Anterior cingulate cortex (tissue), 58 donors: ENCODE results near the gene TRAF3IP3.
"Not testable (repeated sequence)": the region's sequence is repeated elsewhere in the genome, so short reads cannot be mapped to it uniquely, and the experiment has no call there.

Source experiments
- DNase-seq, 58 donors: peaks; one replicate each; lab custom pipeline; 2025; lab: John Stamatoyannopoulos, UW

The TRAF3IP3 gene

GRCh38 chr1:209790286-209791193, 34.7 kb downstream of the TRAF3IP3 start:
- no peak for DNase-seq

GRCh38 chr1:209791920-209792319, 36.1 kb downstream of the TRAF3IP3 start:
- DNase-seq: no peak

- DNase-seq: not testable (repeated sequence)
These were observed 37.9 kb downstream of the TRAF3IP3 start for GRCh38 chr1:209793711-209794110.

GRCh38 chr1:209797978-209798639, 42.3 kb downstream of the TRAF3IP3 start:
- no peak for DNase-seq

- DNase-seq: no peak
These were observed 45.4 kb downstream of the TRAF3IP3 start for GRCh38 chr1:209800984-209801834.

GRCh38 chr1:209802117-209802779, 46.4 kb downstream of the TRAF3IP3 start:
- DNase-seq: no peak

GRCh38 chr1:209802780-209803152, 46.9 kb downstream of the TRAF3IP3 start:
- DNase-seq: no peak

- DNase-seq: no peak
These were observed 47.7 kb downstream of the TRAF3IP3 start for GRCh38 chr1:209803568-209803967.

GRCh38 chr1:209805341-209805781, 49.5 kb downstream of the TRAF3IP3 start:
- DNase-seq: no peak

GRCh38 chr1:209805875-209806760, 50.3 kb downstream of the TRAF3IP3 start, which contains the start of gene IRF6:
Gene IRF6, minus strand, starts transcription at chr1:209806142. Its CDS starts 4,729 bp downstream, at chr1:209801413.
- DNase-seq: peak in 2 of 58 donors; percentile 3 to 10

GRCh38 chr1:209807509-209807908, 51.7 kb downstream of the TRAF3IP3 start:
- DNase-seq: no peak

GRCh38 chr1:209808059-209808581, 52.3 kb downstream of the TRAF3IP3 start:
- DNase-seq: no peak

GRCh38 chr1:209809611-209810010, 53.8 kb downstream of the TRAF3IP3 start:
- no peak for DNase-seq

- no peak for DNase-seq
These were observed 54.9 kb downstream of the TRAF3IP3 start for GRCh38 chr1:209810783-209811182.

GRCh38 chr1:209813902-209814301, 58.0 kb downstream of the TRAF3IP3 start:
- no peak for DNase-seq

- DNase-seq: no peak
These were observed 59.6 kb downstream of the TRAF3IP3 start for GRCh38 chr1:209815490-209815889.

GRCh38 chr1:209815931-209816341, 60.1 kb downstream of the TRAF3IP3 start:
- no peak for DNase-seq

GRCh38 chr1:209816923-209817322, 61.1 kb downstream of the TRAF3IP3 start:
- no peak for DNase-seq

GRCh38 chr1:209817691-209818090, 61.8 kb downstream of the TRAF3IP3 start:
- no peak for DNase-seq
